Stomach (tissue), 9 donors: ENCODE results near the gene EBLN1. TPM values are rescaled to one million over a fixed set of nuclear protein-coding genes. Genes with fewer than 3 reads are reported as not detected.
A peak's percentile ranks its signal among the peaks of the same experiment; 100 is the strongest.

ENCODE experiments used
- DNase-seq, 2 donors: peaks; one replicate each; pipeline versions ENCODE4 v3.0.0 to v3.0.0-alpha.2; 2013 to 2019
- H3K27ac ChIP-seq, 5 donors: fragments of 200-600 bp in 4 of 5; sonication (generic) in 4 of 5; one replicate each; pipeline ENCODE4 v1.5.1; 2013 to 2019; ENCODE audit warnings: mild to moderate bottlenecking in 1 of 5, moderate library complexity in 1 of 5
- H3K27me3 ChIP-seq, 3 donors: fragments of 200-600 bp; sonication (generic); one replicate each; pipeline ENCODE4 v1.5.1; 2017 to 2019; ENCODE audit warnings: mixed run types in 1 of 3
- H3K36me3 ChIP-seq, 4 donors: fragments of 200-600 bp; sonication (generic); 1 replicate in 3 of 4; 2 replicates in 1 of 4; pipeline ENCODE4 v1.5.1; 2016 to 2019
- H3K4me1 ChIP-seq, 4 donors: fragments of 200-600 bp; sonication (generic); one replicate each; pipeline ENCODE4 v1.5.1; 2016 to 2019
- H3K4me3 ChIP-seq, 4 donors: fragments of 200-600 bp; sonication (generic) in 3 of 4; one replicate each; pipeline ENCODE4 v1.5.1; 2016 to 2019; ENCODE audit warnings: mild to moderate bottlenecking in 1 of 4
- H3K9me3 ChIP-seq, 4 donors: fragments of 200-600 bp; sonication (generic); one replicate each; pipeline ENCODE4 v1.5.1; 2016 to 2019
- EP300 ChIP-seq: sonication (generic); formaldehyde crosslinking; IDR thresholded peaks from one replicate; pipeline ENCODE4 v1.6.1; 2017; ENCODE audit warnings: antibody characterized with exemption
- POLR2A ChIP-seq, 4 donors: fragments of 450-650 bp; IDR thresholded peaks; one replicate each; pipeline ENCODE4 v1.6.1; 2016; ENCODE audit warnings: antibody characterized with exemption in 4 of 4, control low read depth in 2 of 4, mild to moderate bottlenecking in 1 of 4, moderate library complexity in 1 of 4
- POLR2AphosphoS5 ChIP-seq, 3 donors: sonication (generic); formaldehyde crosslinking; IDR thresholded peaks; one replicate each; pipeline ENCODE4 v1.6.1; 2016; ENCODE audit warnings: antibody characterized with exemption in 3 of 3
- WGBS, 5 donors: extraction: QIAGEN DNeasy Blood & Tissue Kit in 3 of 5; methylation state at CpG; one replicate each; pipeline versions ENCODE4 v1.1.5 to v1.1.7; 2013 to 2018; 5-methylcytosine and 5-hydroxymethylcytosine counted together
- intact Hi-C: fragments of 100-400 bp; cut with DNase I; formaldehyde crosslinking; loops from one replicate; pipeline ENCODE4 v1.15.1; 2023; ENCODE audit warnings: low total_unique reads
- polyA plus RNA-seq, 3 donors: library from polyadenylated mRNA; stranded (reverse); fragments of 200-250 nt; gene quantifications; one replicate each; pipeline ENCODE4 v1.2.3, GENCODE V29; 2013
- total RNA-seq, 5 donors: library from RNA; depleted of rRNA; stranded (reverse); fragments of >200 nt; gene quantifications; one replicate each; pipeline versions ENCODE4 v1.1.0 to v1.2.3, GENCODE V29; 2014 to 2016
- TF ChIP-seq, protein P1 (sequence below), 7 experiments: fragments of 450-650 bp in 4 of 7; fragments of 200-600 bp in 3 of 7; sonication (generic) in 3 of 7; IDR thresholded peaks; one replicate each; pipeline ENCODE4 v1.5.1; 2016 to 2019; ENCODE audit warnings: antibody characterized with exemption in 7 of 7, control low read depth in 2 of 7, mild to moderate bottlenecking in 1 of 7
- donor health status: healthy with polysubstance abuse.
- donor health status: Bipolar disorder and iron deficiency.
- donor health status: healthy.

The EBLN1 gene
- total and polyA plus RNA-seq, 8 donors = not detected

DNA sequence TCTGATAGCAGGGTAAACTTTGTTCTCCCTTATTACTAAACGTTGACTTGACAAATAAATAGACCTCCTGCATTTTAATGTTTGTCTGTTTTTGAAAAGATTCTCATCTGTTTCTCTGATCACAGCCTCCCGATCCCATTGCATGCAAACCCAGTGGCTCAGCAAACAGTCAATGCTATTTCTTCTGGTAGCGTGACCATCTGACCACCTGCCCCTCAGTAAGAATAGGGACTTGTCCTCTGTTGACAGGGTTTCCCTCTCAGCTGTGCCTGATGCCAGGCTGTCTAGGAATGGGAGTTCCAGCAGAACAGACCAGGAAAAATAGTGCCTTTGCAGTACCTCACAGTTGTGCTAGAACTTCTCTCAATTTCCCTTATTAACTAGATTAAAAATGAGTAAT, 40.7 kb upstream of the EBLN1 start:
- H3K4me1 ChIP-seq = peaks cover 0 to 3% (median under 1%) of the 10 kb centered on the region in 4 donors
- no peak for TF ChIP-seq POLR2AphosphoS5 (IDR thresholded peaks at IDR 0.05)
- H3K4me3 ChIP-seq = no peak overlapping the region
- no peaks in the 10 kb centered on the region for H3K36me3 ChIP-seq
- no peak overlapping the region for H3K27ac ChIP-seq
- H3K27me3 ChIP-seq = peaks cover 0 to 4% (median 3%) of the 10 kb centered on the region in 3 donors
- intact Hi-C loops = no loop called here
- DNase-seq = no peak
- WGBS, 5 donors = 42 to 70% (median 57%) methylated on average over 3 of the region's 3 CpGs
- no peaks in the 10 kb centered on the region for H3K9me3 ChIP-seq

DNA sequence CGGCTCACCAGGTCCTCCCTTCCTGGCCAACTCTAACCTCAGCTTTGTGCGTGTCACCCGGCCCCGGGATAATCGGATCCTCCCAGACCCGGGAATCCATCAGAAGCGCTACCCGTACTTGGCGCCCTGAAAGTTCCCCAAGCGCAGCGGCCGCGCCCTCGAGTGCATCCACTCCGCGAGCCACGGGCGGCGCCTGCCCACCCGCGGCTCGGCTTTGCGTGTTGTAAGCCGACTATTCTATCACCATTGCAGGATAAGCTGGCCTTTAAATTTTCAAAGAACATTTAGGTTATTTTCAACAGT, 35.7 kb upstream of the EBLN1 start:
- intact Hi-C loops = no loop called here
- peak in 1 of 2 donors; percentile 58 for DNase-seq
- Histone ChIP-seq H3K36me3 (no peaks in the 10 kb centered on the region), H3K27me3 (peaks cover 0 to 16% (median 14%) of the 10 kb centered on the region in 3 donors), H3K4me1 (peaks cover 0 to 28% (median 14%) of the 10 kb centered on the region in 4 donors), H3K9me3 (no peaks in the 10 kb centered on the region), H3K4me3 (peak overlapping the region; percentile 75 to 89 (median 81)), H3K27ac (peak overlapping the region; percentile 85 to 96 (median 94))
- TF ChIP-seq, protein P1, sequence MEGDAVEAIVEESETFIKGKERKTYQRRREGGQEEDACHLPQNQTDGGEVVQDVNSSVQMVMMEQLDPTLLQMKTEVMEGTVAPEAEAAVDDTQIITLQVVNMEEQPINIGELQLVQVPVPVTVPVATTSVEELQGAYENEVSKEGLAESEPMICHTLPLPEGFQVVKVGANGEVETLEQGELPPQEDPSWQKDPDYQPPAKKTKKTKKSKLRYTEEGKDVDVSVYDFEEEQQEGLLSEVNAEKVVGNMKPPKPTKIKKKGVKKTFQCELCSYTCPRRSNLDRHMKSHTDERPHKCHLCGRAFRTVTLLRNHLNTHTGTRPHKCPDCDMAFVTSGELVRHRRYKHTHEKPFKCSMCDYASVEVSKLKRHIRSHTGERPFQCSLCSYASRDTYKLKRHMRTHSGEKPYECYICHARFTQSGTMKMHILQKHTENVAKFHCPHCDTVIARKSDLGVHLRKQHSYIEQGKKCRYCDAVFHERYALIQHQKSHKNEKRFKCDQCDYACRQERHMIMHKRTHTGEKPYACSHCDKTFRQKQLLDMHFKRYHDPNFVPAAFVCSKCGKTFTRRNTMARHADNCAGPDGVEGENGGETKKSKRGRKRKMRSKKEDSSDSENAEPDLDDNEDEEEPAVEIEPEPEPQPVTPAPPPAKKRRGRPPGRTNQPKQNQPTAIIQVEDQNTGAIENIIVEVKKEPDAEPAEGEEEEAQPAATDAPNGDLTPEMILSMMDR (IDR thresholded peaks at IDR 0.05) = no peak
- TF ChIP-seq POLR2AphosphoS5 (IDR thresholded peaks at IDR 0.05) (no peak), POLR2A (IDR thresholded peaks at IDR 0.05) (no peak), EP300 (no peak)
- 39 to 62% (median 50%) methylated on average over 23 to 24 of the region's 24 CpGs for WGBS, 5 donors

DNA sequence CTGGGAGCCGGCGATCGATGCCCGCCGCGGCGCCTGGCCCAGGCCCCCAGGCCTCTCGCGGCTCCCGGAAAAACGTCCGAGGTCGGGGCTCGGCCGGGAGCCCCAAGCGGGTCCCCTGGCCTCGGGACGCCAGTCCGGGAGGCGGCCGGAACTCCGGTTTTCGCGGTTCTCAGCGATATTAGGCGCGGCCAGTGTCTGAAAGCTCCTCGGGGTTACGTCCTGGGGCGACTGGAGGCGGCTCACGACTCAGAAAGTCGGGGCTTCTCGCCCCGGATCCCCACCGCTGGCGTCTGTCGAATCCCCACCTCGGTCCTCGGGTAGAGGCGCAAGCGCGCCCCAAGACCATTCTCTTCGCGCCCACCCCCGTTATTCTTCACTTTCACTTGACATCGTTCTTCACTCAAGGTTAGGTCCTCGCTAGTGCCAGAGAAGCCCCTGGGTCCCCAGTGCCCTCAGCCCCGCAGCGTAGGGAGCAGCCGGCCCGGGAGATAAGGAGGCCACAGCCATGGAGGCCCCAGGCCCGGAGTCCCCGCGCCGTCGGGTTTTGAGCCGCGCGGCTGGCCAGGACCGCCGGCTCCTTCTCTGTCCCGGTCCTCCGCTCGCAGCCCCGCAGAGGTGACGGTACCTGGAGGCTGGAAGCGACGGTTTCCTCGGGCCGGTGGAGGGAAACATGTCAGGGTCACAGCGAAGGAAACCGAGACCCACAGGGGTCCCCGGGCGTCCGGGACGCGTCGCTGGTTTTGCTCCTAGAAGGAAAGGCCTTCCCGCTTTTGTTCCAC, 35.2 kb upstream of the EBLN1 start:
- Histone ChIP-seq H3K27me3 (peaks cover 0 to 16% (median 14%) of the 10 kb centered on the region in 3 donors), H3K4me3 (peak overlapping the region; percentile 75 to 89 (median 81)), H3K27ac (peak overlapping the region; percentile 85 to 96 (median 94)), H3K9me3 (no peaks in the 10 kb centered on the region), H3K4me1 (peaks cover 0 to 28% (median 14%) of the 10 kb centered on the region in 4 donors), H3K36me3 (no peaks in the 10 kb centered on the region)
- intact Hi-C loops = no loop called here
- 6 to 27% (median 9%) methylated on average over 43 to 80 of the region's 80 CpGs for WGBS, 5 donors
- peak; percentile 30 to 64 for DNase-seq
- TF ChIP-seq POLR2AphosphoS5 (IDR thresholded peaks at IDR 0.05) = no peak
- TF ChIP-seq, protein P1 (IDR thresholded peaks at IDR 0.05) = no peak
- no peak for TF ChIP-seq EP300
- TF ChIP-seq POLR2A (IDR thresholded peaks at IDR 0.05) = no peak

DNA sequence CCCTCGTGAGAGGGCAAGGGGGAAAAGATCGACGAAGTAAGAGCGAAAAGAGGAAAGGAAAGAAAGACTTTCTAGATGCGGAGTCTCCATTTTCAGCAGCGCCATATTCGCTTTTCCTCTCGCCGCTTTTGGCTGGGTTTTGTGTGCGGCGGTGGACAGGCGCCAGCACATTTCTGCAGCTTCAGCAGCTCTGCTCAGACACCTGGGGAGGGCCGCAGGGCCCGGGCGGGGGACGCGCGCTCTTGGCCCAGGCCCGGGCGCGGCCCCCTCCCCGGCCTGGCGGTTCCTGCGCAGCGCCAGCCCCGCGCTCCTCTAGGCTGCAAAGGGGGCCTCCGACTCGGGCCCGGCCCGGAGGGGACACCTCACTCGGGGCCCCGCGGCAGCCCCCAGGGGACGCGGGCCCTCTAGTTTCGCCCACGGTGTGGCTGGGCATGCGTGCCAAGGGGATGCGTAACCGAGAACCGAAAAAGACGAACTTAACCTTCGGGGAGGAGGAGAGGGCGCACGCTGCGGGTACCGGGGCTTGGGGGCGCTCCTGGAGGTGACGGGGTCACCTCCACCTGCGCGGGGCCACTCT, 34.5 kb upstream of the EBLN1 start:
- H3K36me3 ChIP-seq = no peaks in the 10 kb centered on the region
- intact Hi-C loops = no loop called here
- TF ChIP-seq, protein P1 (IDR thresholded peaks at IDR 0.05) = no peak
- TF ChIP-seq EP300 = no peak
- TF ChIP-seq POLR2A (IDR thresholded peaks at IDR 0.05) = no peak
- 0 to 1% (median 0%) methylated on average over 25 to 52 of the region's 52 CpGs for WGBS, 5 donors
- H3K4me3 ChIP-seq = peak overlapping the region; percentile 75 to 89 (median 81)
- H3K27ac ChIP-seq = peak overlapping the region; percentile 85 to 96 (median 94)
- no peaks in the 10 kb centered on the region for H3K9me3 ChIP-seq
- peak; percentile 33 to 85 for DNase-seq
- peaks cover 0 to 16% (median 14%) of the 10 kb centered on the region in 3 donors for H3K27me3 ChIP-seq
- H3K4me1 ChIP-seq = peaks cover 0 to 28% (median 14%) of the 10 kb centered on the region in 4 donors
